Neural progenitor cell (in vitro differentiated cells): ENCODE measurements around the gene TXNDC11.

Source experiments
- EZH2 ChIP-seq: fragments of 200-600 bp; sonication (generic); IDR thresholded peaks from 2 replicates; pipeline ENCODE4 v1.6.1; 2017; ENCODE audit warnings: antibody characterized with exemption, mild to moderate bottlenecking, moderate library complexity
- EZH2phosphoT487 ChIP-seq: fragments of 200-600 bp; sonication (generic); IDR thresholded peaks from 2 replicates; pipeline ENCODE4 v1.6.1; 2017; ENCODE audit warnings: antibody characterized with exemption
- TF ChIP-seq, protein P1 (sequence below): fragments of 200-600 bp; sonication (generic); IDR thresholded peaks from 2 replicates; pipeline ENCODE4 v1.5.1; 2017; ENCODE audit warnings: antibody characterized with exemption, mild to moderate bottlenecking

DNA sequence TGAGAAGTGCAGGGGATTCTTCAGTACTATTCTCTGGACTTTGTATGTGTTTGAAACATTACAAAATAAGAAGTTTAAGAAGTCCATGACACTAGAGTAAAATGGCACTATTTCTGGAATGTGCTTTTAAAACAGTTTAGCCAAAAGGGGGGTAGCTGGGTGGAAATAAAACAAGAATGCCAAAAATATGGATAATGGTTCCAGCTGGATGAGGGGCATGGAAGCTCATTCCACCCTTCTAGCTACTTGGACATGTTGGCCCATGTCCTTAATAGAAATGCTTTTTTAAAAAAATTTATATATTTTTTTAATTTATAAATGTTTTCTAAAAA lies 41.3 kb upstream of the TXNDC11 start:
- TF ChIP-seq, protein P1, sequence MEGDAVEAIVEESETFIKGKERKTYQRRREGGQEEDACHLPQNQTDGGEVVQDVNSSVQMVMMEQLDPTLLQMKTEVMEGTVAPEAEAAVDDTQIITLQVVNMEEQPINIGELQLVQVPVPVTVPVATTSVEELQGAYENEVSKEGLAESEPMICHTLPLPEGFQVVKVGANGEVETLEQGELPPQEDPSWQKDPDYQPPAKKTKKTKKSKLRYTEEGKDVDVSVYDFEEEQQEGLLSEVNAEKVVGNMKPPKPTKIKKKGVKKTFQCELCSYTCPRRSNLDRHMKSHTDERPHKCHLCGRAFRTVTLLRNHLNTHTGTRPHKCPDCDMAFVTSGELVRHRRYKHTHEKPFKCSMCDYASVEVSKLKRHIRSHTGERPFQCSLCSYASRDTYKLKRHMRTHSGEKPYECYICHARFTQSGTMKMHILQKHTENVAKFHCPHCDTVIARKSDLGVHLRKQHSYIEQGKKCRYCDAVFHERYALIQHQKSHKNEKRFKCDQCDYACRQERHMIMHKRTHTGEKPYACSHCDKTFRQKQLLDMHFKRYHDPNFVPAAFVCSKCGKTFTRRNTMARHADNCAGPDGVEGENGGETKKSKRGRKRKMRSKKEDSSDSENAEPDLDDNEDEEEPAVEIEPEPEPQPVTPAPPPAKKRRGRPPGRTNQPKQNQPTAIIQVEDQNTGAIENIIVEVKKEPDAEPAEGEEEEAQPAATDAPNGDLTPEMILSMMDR = no peak
- TF ChIP-seq EZH2phosphoT487 (no peak), EZH2 (no peak)
